BE2C (cell line): Measurements from ENCODE around the gene DLX4.

Experiments used
- DNase-seq: peaks from one replicate; pipeline ENCODE4 v3.0.0-alpha.2; 2020
- H3K27me3 ChIP-seq: fragments of 250-450 bp; sonication (Bioruptor Pico); 2 replicates; pipeline ENCODE4 v1.5.1; 2020; ENCODE audit warnings: mild to moderate bottlenecking
- H3K36me3 ChIP-seq: fragments of 250-450 bp; sonication (Bioruptor Pico); 2 replicates; pipeline ENCODE4 v1.5.1; 2020; ENCODE audit warnings: mild to moderate bottlenecking
- H3K4me1 ChIP-seq: fragments of 250-450 bp; sonication (Bioruptor Pico); 2 replicates; pipeline ENCODE4 v1.5.1; 2020
- H3K4me3 ChIP-seq: 2 replicates; pipeline ENCODE4 v1.5.1; 2011; ENCODE audit warnings: low read depth, low read length
- H3K9me3 ChIP-seq: fragments of 250-450 bp; sonication (Bioruptor Pico); 2 replicates; pipeline ENCODE4 v1.5.1; 2020
- CTCF ChIP-seq: IDR thresholded peaks from 2 replicates; pipeline ENCODE4 v1.5.1; 2012; ENCODE audit warnings: mild to moderate bottlenecking, low read depth, low read length

The DLX4 gene

GRCh38 chr17:49925921-49926320 is 43.1 kb upstream of the DLX4 start:
- Histone ChIP-seq H3K9me3 (no peaks in the 10 kb centered on the region), H3K27me3 (no peaks in the 10 kb centered on the region), H3K4me3 (no peak overlapping the region), H3K4me1 (no peaks in the 10 kb centered on the region), H3K36me3 (no peaks in the 10 kb centered on the region)
- DNase-seq, result no peak
- TF ChIP-seq CTCF, result no peak

GRCh38 chr17:49926886-49927285 is 42.1 kb upstream of the DLX4 start:
- no peak for DNase-seq
- TF ChIP-seq CTCF, result no peak
- no peaks in the 10 kb centered on the region for H3K36me3 ChIP-seq
- H3K27me3 ChIP-seq, result no peaks in the 10 kb centered on the region
- H3K4me3 ChIP-seq, result no peak overlapping the region
- no peaks in the 10 kb centered on the region for H3K9me3 ChIP-seq
- no peaks in the 10 kb centered on the region; the same call in 1 of the 2 replicates for H3K4me1 ChIP-seq

- no peak for TF ChIP-seq CTCF
- H3K4me1 ChIP-seq, result no peaks in the 10 kb centered on the region; the same call in 1 of the 2 replicates
Observed at GRCh38 chr17:49928126-49928800, 40.7 kb upstream of the DLX4 start.

GRCh38 chr17:49928837-49929475 is 40.0 kb upstream of the DLX4 start:
- Histone ChIP-seq H3K9me3 (no peaks in the 10 kb centered on the region), H3K27me3 (no peaks in the 10 kb centered on the region), H3K36me3 (no peaks in the 10 kb centered on the region), H3K4me1 (no peaks in the 10 kb centered on the region; the same call in 1 of the 2 replicates), H3K4me3 (no peak overlapping the region)
- DNase-seq, result no peak
- TF ChIP-seq CTCF, result no peak

More at GRCh38 chr17:49928126-49928800, 40.7 kb upstream of the DLX4 start:
- Histone ChIP-seq H3K9me3 (no peaks in the 10 kb centered on the region), H3K27me3 (no peaks in the 10 kb centered on the region), H3K36me3 (no peaks in the 10 kb centered on the region), H3K4me3 (no peak overlapping the region)
- DNase-seq, result no peak

- H3K9me3 ChIP-seq, result no peaks in the 10 kb centered on the region
- no peaks in the 10 kb centered on the region; the same call in 1 of the 2 replicates for H3K4me1 ChIP-seq
- H3K4me3 ChIP-seq, result no peak overlapping the region
- H3K36me3 ChIP-seq, result no peaks in the 10 kb centered on the region
- DNase-seq, result no peak
- no peak for TF ChIP-seq CTCF
- no peaks in the 10 kb centered on the region for H3K27me3 ChIP-seq
Observed at GRCh38 chr17:49930880-49931279, 38.1 kb upstream of the DLX4 start.

- DNase-seq, result no peak
- Histone ChIP-seq H3K4me3 (no peak overlapping the region), H3K4me1 (no peaks in the 10 kb centered on the region; the same call in 1 of the 2 replicates), H3K27me3 (no peaks in the 10 kb centered on the region), H3K9me3 (no peaks in the 10 kb centered on the region), H3K36me3 (no peaks in the 10 kb centered on the region)
- no peak for TF ChIP-seq CTCF
Observed at GRCh38 chr17:49931416-49932137, 37.4 kb upstream of the DLX4 start.
